ENCODE data around the gene SPATA13.

DNA sequence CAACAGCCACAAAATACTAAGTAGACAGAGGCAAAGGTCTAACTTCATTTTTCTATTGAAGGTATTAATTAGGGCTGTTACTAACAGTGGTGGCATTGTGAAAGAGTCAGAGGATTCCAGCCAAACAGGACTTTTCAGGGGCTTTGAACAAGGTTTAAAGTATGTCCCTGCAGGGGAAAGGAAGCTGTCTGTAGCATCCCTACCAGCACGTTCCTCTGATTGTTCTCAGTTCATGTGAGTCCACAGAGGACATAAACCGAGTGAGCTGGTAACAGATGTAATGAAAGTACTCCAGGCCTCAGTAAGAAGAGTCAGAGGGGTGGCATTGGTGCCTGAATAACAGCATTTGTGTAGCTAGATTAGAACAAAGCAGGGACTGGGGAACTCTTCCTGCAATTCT, 15.3 kb upstream of the SPATA13 start:
- TF ChIP-seq, protein P1, sequence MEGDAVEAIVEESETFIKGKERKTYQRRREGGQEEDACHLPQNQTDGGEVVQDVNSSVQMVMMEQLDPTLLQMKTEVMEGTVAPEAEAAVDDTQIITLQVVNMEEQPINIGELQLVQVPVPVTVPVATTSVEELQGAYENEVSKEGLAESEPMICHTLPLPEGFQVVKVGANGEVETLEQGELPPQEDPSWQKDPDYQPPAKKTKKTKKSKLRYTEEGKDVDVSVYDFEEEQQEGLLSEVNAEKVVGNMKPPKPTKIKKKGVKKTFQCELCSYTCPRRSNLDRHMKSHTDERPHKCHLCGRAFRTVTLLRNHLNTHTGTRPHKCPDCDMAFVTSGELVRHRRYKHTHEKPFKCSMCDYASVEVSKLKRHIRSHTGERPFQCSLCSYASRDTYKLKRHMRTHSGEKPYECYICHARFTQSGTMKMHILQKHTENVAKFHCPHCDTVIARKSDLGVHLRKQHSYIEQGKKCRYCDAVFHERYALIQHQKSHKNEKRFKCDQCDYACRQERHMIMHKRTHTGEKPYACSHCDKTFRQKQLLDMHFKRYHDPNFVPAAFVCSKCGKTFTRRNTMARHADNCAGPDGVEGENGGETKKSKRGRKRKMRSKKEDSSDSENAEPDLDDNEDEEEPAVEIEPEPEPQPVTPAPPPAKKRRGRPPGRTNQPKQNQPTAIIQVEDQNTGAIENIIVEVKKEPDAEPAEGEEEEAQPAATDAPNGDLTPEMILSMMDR (IDR thresholded peaks at IDR 0.05 in 8 of 11, conservative IDR thresholded peaks at IDR 0.05 in 3 of 11): no peak
- TF ChIP-seq POLR2A (IDR thresholded peaks at IDR 0.05) (no peak), POLR2AphosphoS5 (IDR thresholded peaks at IDR 0.05) (no peak)
